CD4-positive, alpha-beta T cell (primary cell): Measurements from ENCODE around the gene MED20. TPM values are rescaled to one million over a fixed set of nuclear protein-coding genes. Genes with fewer than 3 reads are reported as not detected.

Experiments
- ATAC-seq: fragments of 200-7000 bp; cut with Tn5 transposase; one replicate; pipeline ENCODE4 v1.10.0; 2022; ENCODE audit warnings: mild to moderate bottlenecking; ENCODE audit not compliant: poor library complexity
- CTCF ChIA-PET: fragments of 350-600 bp; sonication (Branson Sonifier 250); formaldehyde crosslinking; loops from one replicate; lab custom pipeline; 2021; ENCODE audit warnings: antibody characterized with exemption, inconsistent platforms; lab: Charles Lee
- POLR2A ChIA-PET: fragments of 350-600 bp; sonication (Branson Sonifier 250); formaldehyde crosslinking; loops from one replicate; lab custom pipeline; 2021; ENCODE audit warnings: antibody characterized with exemption, inconsistent platforms; lab: Charles Lee
- DNase-seq, 14 experiments: peaks; one replicate each; pipeline ENCODE4 v3.0.0-alpha.2; 2013 to 2020; ENCODE audit warnings: mixed read lengths in 2 of 14
- H3K27ac ChIP-seq, 2 donors: one replicate each; pipeline versions ENCODE4 v1.5.1 to v1.7.0; 2013; ENCODE audit warnings: low read length in 2 of 2, low read depth in 1 of 2, mild to moderate bottlenecking in 1 of 2
- H3K27me3 ChIP-seq, 2 experiments: 1 replicate in 1 of 2; 2 replicates in 1 of 2; pipeline versions ENCODE4 v1.6.1 to v1.7.0; 2013; ENCODE audit warnings: low read length in 2 of 2, control low read depth in 1 of 2, mild to moderate bottlenecking in 1 of 2, moderate library complexity in 1 of 2; ENCODE audit not compliant: insufficient read depth in 2 of 2, control insufficient read depth in 1 of 2
- H3K36me3 ChIP-seq: one replicate; pipeline ENCODE4 v1.6.1; 2013; ENCODE audit warnings: low read length, control low read depth; ENCODE audit not compliant: insufficient read depth
- H3K4me1 ChIP-seq: one replicate; pipeline ENCODE4 v1.6.1; 2013; ENCODE audit warnings: low read length, control low read depth; ENCODE audit not compliant: insufficient read depth
- H3K4me3 ChIP-seq: one replicate; pipeline ENCODE4 v1.5.1; 2013; ENCODE audit warnings: mild to moderate bottlenecking, low read length, moderate library complexity
- H3K9me3 ChIP-seq, 2 experiments: 1 replicate in 1 of 2; 2 replicates in 1 of 2; pipeline versions ENCODE4 v1.6.1 to v1.7.0; 2013; ENCODE audit warnings: low read length in 2 of 2, mild to moderate bottlenecking in 2 of 2, control low read depth in 1 of 2, moderate library complexity in 1 of 2; ENCODE audit not compliant: control insufficient read depth in 1 of 2, insufficient read depth in 1 of 2
- H3K27ac Mint-ChIP-seq: one replicate; pipeline ENCODE4 v1.8.0; 2020; ENCODE audit warnings: mixed read lengths
- H3K27me3 Mint-ChIP-seq: one replicate; pipeline ENCODE4 v1.8.0; 2021; ENCODE audit warnings: mixed read lengths
- H3K36me3 Mint-ChIP-seq: one replicate; pipeline ENCODE4 v1.8.0; 2021; ENCODE audit warnings: low read depth, mixed read lengths
- H3K4me1 Mint-ChIP-seq: one replicate; pipeline ENCODE4 v1.8.0; 2021; ENCODE audit warnings: low read depth, mixed read lengths
- H3K4me3 Mint-ChIP-seq: one replicate; pipeline ENCODE4 v1.8.0; 2020; ENCODE audit warnings: mild to moderate bottlenecking, mixed read lengths
- H3K9me3 Mint-ChIP-seq: one replicate; pipeline ENCODE4 v1.8.0; 2020; ENCODE audit warnings: mixed read lengths
- CTCF ChIP-seq: fragments of 200-600 bp; IDR thresholded peaks from one replicate; pipeline ENCODE4 v1.8.0; 2022; ENCODE audit warnings: antibody characterized with exemption, mild to moderate bottlenecking
- intact Hi-C, 2 experiments: fragments of 100-400 bp; cut with DNase I in 1 of 2; cut with micrococcal nuclease in 1 of 2; formaldehyde crosslinking; loops; one replicate each; pipeline versions ENCODE4 v1.15.1 to v1.9.0; 2023 to 2025; cut with DNase I, micrococcal nuclease
- total RNA-seq, 174 experiments: library from RNA in 2 of 174; stranded (reverse) in 2 of 174; gene quantifications; one replicate each; pipeline ENCODE4 v1.2.3 and lab custom pipeline; 2021 to 2026

Gene MED20
- total RNA-seq, 2 experiments from 2014 or later = 1.3 to 1.6 TPM

GRCh38 chr6:41894366-41895299 is 26.3 kb downstream of the MED20 start:
- Mint-ChIP-seq H3K27me3 (no peaks in the 10 kb centered on the region), H3K27ac (no peak overlapping the region), H3K9me3 (no peaks in the 10 kb centered on the region), H3K4me1 (peaks cover 12% of the 10 kb centered on the region), H3K4me3 (no peak overlapping the region), H3K36me3 (no peaks in the 10 kb centered on the region)
- H3K36me3 ChIP-seq = no peaks in the 10 kb centered on the region
- ChIA-PET POLR2A (interaction anchor here (0.9 to 2.2 kb wide), 7 partner anchors 26 to 156 kb away, joined by 3 to 12 read pairs (median 5); partner anchors contain the start of genes BYSL, MED20, TAF8 and TOMM6), CTCF (interaction anchor here (0.9 to 2.7 kb wide), 4 partner anchors 26 to 150 kb away, joined by 3 to 24 read pairs (median 6); partner anchors contain the start of genes BYSL, MED20 and TOMM6)
- no peak for TF ChIP-seq CTCF
- no peaks in the 10 kb centered on the region for H3K9me3 ChIP-seq
- intact Hi-C loops = loop anchor here (1.0 to 10.0 kb wide), 7 partner anchors 27 to 1160 kb away; partner anchors contain the start of genes BYSL (in 2 of the 2), MED20 (in 2 of the 2), CUL7 (in 1 of the 2) and KLC4 (in 1 of the 2)
- peaks cover 21% of the 10 kb centered on the region for H3K4me1 ChIP-seq
- DNase-seq (peak in 3 of 14 experiments; percentile 9 to 25 (median 20)), ATAC-seq (peak; percentile 63)
- no peaks in the 10 kb centered on the region for H3K27me3 ChIP-seq
- no peak overlapping the region for H3K27ac ChIP-seq
- peak overlapping the region; percentile 84 for H3K4me3 ChIP-seq

- intact Hi-C loops = loop anchor here in 1 of 2 experiments (10.0 kb wide), 1 partner anchor 1162 kb away; the partner anchor contains the start of genes CUL7, KLC4 and MRPL2
- no peak overlapping the region for H3K4me3 ChIP-seq
Observed at GRCh38 chr6:41892921-41893564, 27.9 kb downstream of the MED20 start.

More at GRCh38 chr6:41892921-41893564, 27.9 kb downstream of the MED20 start:
- ChIA-PET POLR2A (interaction anchor here (0.6 to 1.3 kb wide), 2 partner anchors 28 to 154 kb away, joined by 4 to 5 read pairs; partner anchors contain the start of genes BYSL and MED20), CTCF (interaction anchor here (1.1 to 2.3 kb wide), 2 partner anchors 105 to 151 kb away, joined by 5 to 6 read pairs; partner anchors contain the start of gene TOMM6)
- H3K36me3 Mint-ChIP-seq = no peaks in the 10 kb centered on the region
- peaks cover 12% of the 10 kb centered on the region for H3K4me1 Mint-ChIP-seq
- H3K27ac Mint-ChIP-seq = no peak overlapping the region
- no peak for TF ChIP-seq CTCF
- H3K27me3 Mint-ChIP-seq = no peaks in the 10 kb centered on the region
- H3K27me3 ChIP-seq = no peaks in the 10 kb centered on the region
- no peaks in the 10 kb centered on the region for H3K9me3 ChIP-seq
- no peak overlapping the region for H3K4me3 Mint-ChIP-seq
- no peak overlapping the region for H3K27ac ChIP-seq
- DNase-seq (no peak), ATAC-seq (no peak)
- peaks cover 21% of the 10 kb centered on the region for H3K4me1 ChIP-seq
- no peaks in the 10 kb centered on the region for H3K36me3 ChIP-seq
- no peaks in the 10 kb centered on the region for H3K9me3 Mint-ChIP-seq
